ENCODE data around the gene NLRP7.
"Not testable (repeated sequence)": the region's sequence is repeated elsewhere in the genome, so short reads cannot be mapped to it uniquely, and the experiment has no call there.

Gene NLRP7

GRCh38 chr19:54969647-54970046, 22.3 kb upstream of the NLRP7 start:
- TF ChIP-seq CTCF (conservative IDR thresholded peaks at IDR 0.05; ENCODE audit: low read depth, low read length) = no peak
- Histone ChIP-seq H2AFZ (ENCODE audit: low read depth) (no peak overlapping the region), H3K4me2 (no peak overlapping the region), H3K4me1 (ENCODE audit: low read depth, poor library complexity, severe bottlenecking) (no peaks in the 10 kb centered on the region), H3K4me3 (IDR thresholded peaks at IDR 0.05; ENCODE audit: insufficient read depth, low read depth, low read length) (no peak overlapping the region), H3K9ac (no peak overlapping the region), H3K36me3 (ENCODE audit: insufficient read depth) (no peaks in the 10 kb centered on the region), H3K27me3 (ENCODE audit: insufficient read depth, low read depth) (no peaks in the 10 kb centered on the region; the same call in 1 of the 2 replicates), H4K20me1 (ENCODE audit: insufficient read depth) (no peaks in the 10 kb centered on the region), H3K79me2 (ENCODE audit: insufficient read depth, low read depth) (no peaks in the 10 kb centered on the region), H3K27ac (no peak overlapping the region)

GRCh38 chr19:54967611-54968010, 20.3 kb upstream of the NLRP7 start:
- Histone ChIP-seq H3K27me3 (ENCODE audit: insufficient read depth, low read depth) (no peaks in the 10 kb centered on the region), H3K27ac (no peak overlapping the region), H3K9ac (no peak overlapping the region), H3K36me3 (ENCODE audit: insufficient read depth) (no peaks in the 10 kb centered on the region), H4K20me1 (ENCODE audit: insufficient read depth) (no peaks in the 10 kb centered on the region), H2AFZ (ENCODE audit: low read depth) (no peak overlapping the region), H3K4me2 (no peak overlapping the region), H3K79me2 (ENCODE audit: insufficient read depth, low read depth) (no peaks in the 10 kb centered on the region), H3K4me3 (IDR thresholded peaks at IDR 0.05; ENCODE audit: insufficient read depth, low read depth, low read length) (no peak overlapping the region), H3K4me1 (ENCODE audit: low read depth, poor library complexity, severe bottlenecking) (no peaks in the 10 kb centered on the region)
- TF ChIP-seq CTCF (conservative IDR thresholded peaks at IDR 0.05; ENCODE audit: low read depth, low read length) = no peak

- H2AFZ ChIP-seq (ENCODE audit: low read depth); H3K27me3 ChIP-seq (ENCODE audit: insufficient read depth, low read depth); H3K9ac ChIP-seq; H3K4me1 ChIP-seq (ENCODE audit: low read depth, poor library complexity, severe bottlenecking); H3K4me3 ChIP-seq (IDR thresholded peaks at IDR 0.05; ENCODE audit: insufficient read depth, low read depth, low read length); H3K36me3 ChIP-seq (ENCODE audit: insufficient read depth); H4K20me1 ChIP-seq (ENCODE audit: insufficient read depth); H3K4me2 ChIP-seq; H3K27ac ChIP-seq; H3K79me2 ChIP-seq (ENCODE audit: insufficient read depth, low read depth): not testable (repeated sequence)
Observed at GRCh38 chr19:54965055-54965454, 17.7 kb upstream of the NLRP7 start.

- H4K20me1 ChIP-seq (ENCODE audit: insufficient read depth) = no peaks in the 10 kb centered on the region
- H3K4me2 ChIP-seq = peak overlapping the region; percentile 29; the same call in 1 of the 2 replicates
- 0 out of 2 replicates have a peak, but pooled peaks cover 6% of the 10 kb centered on the region for H3K27me3 ChIP-seq (ENCODE audit: insufficient read depth, low read depth)
- peak overlapping the region; percentile 38; the same call in 1 of the 2 replicates for H3K9ac ChIP-seq
- H3K36me3 ChIP-seq (ENCODE audit: insufficient read depth) = no peaks in the 10 kb centered on the region
- no peak for TF ChIP-seq CTCF (conservative IDR thresholded peaks at IDR 0.05; ENCODE audit: low read depth, low read length)
- no peaks in the 10 kb centered on the region for H3K79me2 ChIP-seq (ENCODE audit: insufficient read depth, low read depth)
- peak overlapping the region; percentile 76 for H3K27ac ChIP-seq
- peaks cover 38% of the 10 kb centered on the region for H3K4me1 ChIP-seq (ENCODE audit: low read depth, poor library complexity, severe bottlenecking)
- H3K4me3 ChIP-seq (IDR thresholded peaks at IDR 0.05; ENCODE audit: insufficient read depth, low read depth, low read length) = no peak overlapping the region
- peak overlapping the region; percentile 17; the same call in 1 of the 2 replicates for H2AFZ ChIP-seq (ENCODE audit: low read depth)
Observed at GRCh38 chr19:54959840-54960239, 12.5 kb upstream of the NLRP7 start.

GRCh38 chr19:54955376-54955775, 8.0 kb upstream of the NLRP7 start:
- Histone ChIP-seq H3K27me3 (ENCODE audit: insufficient read depth, low read depth) (no peaks in the 10 kb centered on the region), H3K9ac (no peak overlapping the region), H2AFZ (ENCODE audit: low read depth) (no peak overlapping the region), H4K20me1 (ENCODE audit: insufficient read depth) (no peaks in the 10 kb centered on the region), H3K4me3 (IDR thresholded peaks at IDR 0.05; ENCODE audit: insufficient read depth, low read depth, low read length) (no peak overlapping the region), H3K27ac (no peak overlapping the region), H3K4me1 (ENCODE audit: low read depth, poor library complexity, severe bottlenecking) (peaks cover 33% of the 10 kb centered on the region), H3K4me2 (no peak overlapping the region), H3K79me2 (ENCODE audit: insufficient read depth, low read depth) (no peaks in the 10 kb centered on the region), H3K36me3 (ENCODE audit: insufficient read depth) (no peaks in the 10 kb centered on the region)
- no peak for TF ChIP-seq CTCF (conservative IDR thresholded peaks at IDR 0.05; ENCODE audit: low read depth, low read length)

- not testable (repeated sequence) for H3K4me2 ChIP-seq; H3K36me3 ChIP-seq (ENCODE audit: insufficient read depth); H3K79me2 ChIP-seq (ENCODE audit: insufficient read depth, low read depth); H4K20me1 ChIP-seq (ENCODE audit: insufficient read depth); H3K27me3 ChIP-seq (ENCODE audit: insufficient read depth, low read depth); H2AFZ ChIP-seq (ENCODE audit: low read depth); H3K4me3 ChIP-seq (IDR thresholded peaks at IDR 0.05; ENCODE audit: insufficient read depth, low read depth, low read length); H3K27ac ChIP-seq; H3K9ac ChIP-seq
- H3K4me1 ChIP-seq (ENCODE audit: low read depth, poor library complexity, severe bottlenecking) = peaks cover 33% of the 10 kb centered on the region
Observed at GRCh38 chr19:54953345-54953713, 6.0 kb upstream of the NLRP7 start.

Measured in KMS-11 (cell line).